Kidney tubule cell (primary cell): ENCODE data around the gene CHCHD3.
"Not testable (repeated sequence)": the region's sequence is repeated elsewhere in the genome, so short reads cannot be mapped to it uniquely, and the experiment has no call there.

Experiments used
- DNase-seq: peaks from one replicate; pipeline ENCODE4 v3.0.0-alpha.2; 2018; ENCODE audit warnings: low spot score

The CHCHD3 gene

DNA sequence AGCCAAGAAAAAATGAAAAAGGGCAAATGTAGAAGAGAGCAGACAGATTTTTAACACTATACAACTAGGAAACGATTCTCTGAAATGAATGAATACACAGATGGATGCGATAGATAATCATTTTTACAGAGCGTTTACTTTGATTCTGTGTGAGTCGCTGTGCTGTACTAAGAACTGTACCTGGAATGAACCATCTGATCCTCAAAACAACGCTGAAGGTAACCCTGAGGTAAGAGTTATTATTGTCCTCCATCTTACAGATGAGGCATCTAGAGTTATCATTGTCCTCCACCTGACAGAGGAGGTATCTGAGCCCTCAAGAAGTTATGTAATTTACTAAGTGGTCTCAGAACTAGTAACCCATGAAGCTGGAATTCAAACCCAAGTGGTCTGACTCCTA is 80.2 kb downstream of the CHCHD3 start:
- DNase-seq = no peak

DNA sequence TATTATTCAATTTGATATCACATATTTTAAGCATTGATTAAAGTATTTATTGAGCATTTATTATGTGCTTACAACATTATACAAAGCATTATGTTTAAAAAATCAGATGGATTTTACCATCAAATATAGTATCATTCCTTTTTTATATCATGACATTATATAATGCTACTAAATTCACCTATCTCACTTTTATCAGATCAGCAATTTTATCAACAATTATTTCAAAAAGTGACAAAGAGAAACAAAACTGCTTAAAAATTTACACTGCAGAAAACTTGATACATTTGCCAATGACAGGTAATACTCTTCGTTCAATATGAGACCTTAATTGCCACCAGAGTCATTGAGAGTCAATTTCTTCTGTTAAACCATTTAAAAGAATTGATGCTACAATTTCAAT is 82.0 kb downstream of the CHCHD3 start:
- DNase-seq = no peak

DNA sequence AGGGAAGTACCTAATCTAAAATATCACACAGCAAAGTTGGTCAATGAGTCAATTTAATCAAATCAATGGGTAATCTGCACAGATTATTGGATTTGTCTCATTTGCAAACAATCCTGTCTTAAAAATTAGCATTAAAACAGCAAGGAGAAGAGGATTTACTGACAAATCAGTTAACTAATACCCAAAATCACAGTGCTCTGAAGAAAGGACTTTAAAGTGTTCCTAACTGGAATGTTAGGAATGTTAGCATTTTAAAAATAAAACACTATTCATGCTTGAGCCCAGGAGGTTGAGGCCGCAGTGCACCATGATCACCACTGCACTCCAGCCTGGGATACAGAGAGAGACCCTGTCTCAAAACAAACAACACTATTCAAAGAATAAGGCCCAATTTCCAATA is 83.1 kb downstream of the CHCHD3 start:
- peak; percentile 24 for DNase-seq

GRCh38 chr7:132997505-132997904 is 84.4 kb downstream of the CHCHD3 start:
- no peak for DNase-seq

GRCh38 chr7:132996581-132997242 is 85.2 kb downstream of the CHCHD3 start:
- peak; percentile 30 for DNase-seq

- DNase-seq = no peak
Measured at GRCh38 chr7:132993377-132994013, 88.4 kb downstream of the CHCHD3 start.

GRCh38 chr7:132991615-132992587 is 90.0 kb downstream of the CHCHD3 start:
- DNase-seq = no peak

DNA sequence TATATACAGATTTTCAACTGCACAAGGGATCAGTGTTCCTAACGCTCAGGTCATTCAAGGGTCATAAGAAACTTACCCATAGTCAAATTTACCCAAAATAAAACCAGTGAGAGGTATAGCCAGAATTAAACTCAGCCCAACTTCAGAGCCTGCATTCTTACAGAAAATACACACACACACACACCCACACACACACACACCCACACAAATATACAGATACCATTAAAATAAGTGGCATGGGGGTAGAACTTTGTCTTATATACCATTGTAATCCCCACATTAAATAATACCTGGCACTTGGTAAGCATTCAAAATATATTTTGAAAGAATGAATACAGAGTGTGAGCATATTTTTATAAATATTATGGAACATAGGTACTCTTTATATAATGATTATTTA is 93.8 kb downstream of the CHCHD3 start:
- no peak for DNase-seq

- DNase-seq = no peak
Measured at GRCh38 chr7:132980402-132980801, 101.5 kb downstream of the CHCHD3 start.

DNA sequence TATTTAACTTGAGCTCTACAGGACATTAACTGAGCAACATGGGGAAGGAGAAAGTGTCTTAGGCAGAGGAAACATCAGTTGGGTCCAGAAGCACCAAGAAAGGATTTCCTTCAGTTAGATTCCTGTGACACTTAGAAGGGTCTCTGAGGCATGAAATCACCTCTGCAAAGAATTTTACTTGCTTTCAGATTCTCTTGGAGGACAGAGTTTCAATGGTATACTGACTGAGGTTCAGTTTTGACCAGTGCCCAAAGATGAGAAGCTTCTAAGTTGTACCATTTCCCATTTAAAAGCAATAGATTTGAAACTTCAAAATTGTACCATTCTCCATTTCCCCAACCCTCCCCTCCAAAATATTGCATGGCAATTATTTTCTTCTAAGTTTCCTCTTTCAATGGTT is 102.4 kb downstream of the CHCHD3 start:
- DNase-seq = no peak

- no peak for DNase-seq
Measured at GRCh38 chr7:132977234-132977633, 104.7 kb downstream of the CHCHD3 start.

GRCh38 chr7:132972745-132973144 is 109.1 kb downstream of the CHCHD3 start:
- no peak for DNase-seq

- DNase-seq = no peak
Measured at GRCh38 chr7:132970257-132970656, 111.6 kb downstream of the CHCHD3 start.

DNA sequence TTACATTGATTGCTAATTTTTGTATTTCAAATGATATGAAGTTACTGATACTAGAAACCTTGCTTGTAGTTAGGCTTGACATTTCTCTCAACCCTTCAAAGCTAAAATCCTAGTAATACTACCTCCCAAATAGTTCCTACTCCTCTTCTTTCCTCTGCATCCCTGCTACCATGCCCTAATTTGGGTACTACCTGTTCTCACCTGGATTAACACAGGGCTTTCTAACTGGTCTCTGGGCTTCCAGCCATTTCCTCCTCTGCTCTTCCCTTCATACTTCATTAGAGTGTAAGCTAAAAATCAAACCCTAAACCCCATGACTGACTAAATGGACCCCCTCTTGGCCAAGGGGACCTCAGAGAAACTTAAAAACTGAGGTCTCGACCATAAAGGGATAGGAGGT is 112.4 kb downstream of the CHCHD3 start:
- DNase-seq = no peak

- not testable (repeated sequence) for DNase-seq
Measured at GRCh38 chr7:132967470-132967848, 114.4 kb downstream of the CHCHD3 start.

DNA sequence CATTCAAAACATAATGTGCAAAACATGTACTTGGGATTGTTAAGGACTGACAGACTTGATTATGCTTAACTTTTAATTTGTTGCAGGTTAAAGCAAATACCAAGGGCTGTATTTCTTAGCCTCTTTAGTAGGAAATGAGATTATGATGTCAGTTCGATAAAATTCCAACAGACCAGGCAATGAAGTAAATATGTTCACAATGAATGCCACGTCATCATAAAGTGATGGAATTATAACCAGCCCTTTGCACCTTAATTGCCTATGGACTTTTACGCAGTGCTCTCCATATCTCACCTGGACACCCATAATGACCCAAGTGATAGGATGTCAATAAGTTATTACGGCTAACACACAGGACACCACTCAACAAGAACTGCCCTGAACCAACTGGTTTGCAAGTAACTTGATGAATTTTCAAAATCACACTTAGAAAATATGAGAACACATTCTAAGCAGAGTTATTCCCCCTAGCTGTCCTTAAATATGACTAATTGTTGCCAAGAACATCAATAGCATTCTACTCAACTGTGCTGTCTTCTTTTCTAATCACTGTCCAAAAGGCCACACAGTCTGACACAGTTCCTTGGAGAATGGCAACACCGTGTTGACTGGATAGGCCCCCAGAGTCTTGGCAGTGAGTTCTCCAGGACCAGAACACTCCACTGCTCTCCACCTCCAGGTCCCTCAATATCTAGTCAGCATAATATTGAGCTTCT is 115.0 kb downstream of the CHCHD3 start:
- no peak for DNase-seq

DNA sequence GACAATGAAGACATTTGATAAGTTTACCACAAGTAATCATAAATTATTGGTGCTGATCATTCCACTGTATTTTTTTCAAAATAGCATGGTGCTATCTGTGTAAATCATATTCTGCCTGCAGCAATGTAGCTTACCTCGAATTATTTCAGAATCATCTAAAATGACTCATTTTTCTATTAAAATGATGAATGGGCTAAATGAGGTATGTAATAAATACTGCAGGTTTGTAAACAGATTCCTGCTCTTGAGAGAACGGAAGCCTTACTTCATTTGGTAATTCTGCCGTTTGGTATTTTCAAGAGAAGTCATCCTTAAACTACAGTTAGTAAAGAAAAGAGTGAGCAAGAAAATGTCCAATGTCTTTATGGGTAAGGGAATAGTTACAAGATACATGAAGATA is 115.9 kb downstream of the CHCHD3 start:
- DNase-seq = no peak

GRCh38 chr7:132964876-132965275 is 117.0 kb downstream of the CHCHD3 start:
- DNase-seq = peak; percentile 3

- DNase-seq = no peak
Measured at GRCh38 chr7:132959891-132960290, 122.0 kb downstream of the CHCHD3 start.

- no peak for DNase-seq
Measured at GRCh38 chr7:132956556-132956955, 125.3 kb downstream of the CHCHD3 start.

DNA sequence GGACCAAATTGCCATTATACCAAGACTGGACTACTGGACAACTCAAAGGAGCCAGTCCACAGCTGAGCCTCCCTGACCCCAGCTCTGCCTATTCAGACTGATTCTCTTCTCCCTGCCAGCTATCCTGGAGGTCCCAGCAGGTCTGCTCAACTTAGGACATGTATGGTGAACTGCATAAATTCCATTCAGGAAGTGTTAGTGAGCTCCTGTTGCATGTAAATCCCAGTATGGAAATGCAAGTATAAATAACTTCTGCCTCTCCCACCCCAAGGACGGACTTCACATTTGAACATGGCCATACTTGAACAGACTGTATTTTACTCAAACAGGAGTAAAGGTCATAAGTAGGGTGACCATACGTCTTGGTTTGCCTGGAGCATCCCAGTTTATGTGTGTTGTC is 128.4 kb downstream of the CHCHD3 start:
- no peak for DNase-seq

- DNase-seq = no peak
Measured at GRCh38 chr7:132950725-132951124, 131.2 kb downstream of the CHCHD3 start.
